ENCODE data around the gene NUP214.

NUP214 gene

GRCh38 chr9:131234799-131235479 is 109.6 kb downstream of the NUP214 start:
- Histone ChIP-seq H3K4me1 (peaks cover 0 to 15% (median 11%) of the 10 kb centered on the region in 4 donors), H3K4me3 (no peak overlapping the region), H3K27me3 (peaks cover 0 to 7% of the 10 kb centered on the region in 2 donors), H3K36me3 (peaks cover 35 to 64% (median 47%) of the 10 kb centered on the region in 3 donors), H3K27ac (no peak overlapping the region), H3K9me3 (no peaks in the 10 kb centered on the region)
- intact Hi-C loops (cut with DNase I; ENCODE audit: low total_unique reads): no loop called here
- TF ChIP-seq, protein P1, sequence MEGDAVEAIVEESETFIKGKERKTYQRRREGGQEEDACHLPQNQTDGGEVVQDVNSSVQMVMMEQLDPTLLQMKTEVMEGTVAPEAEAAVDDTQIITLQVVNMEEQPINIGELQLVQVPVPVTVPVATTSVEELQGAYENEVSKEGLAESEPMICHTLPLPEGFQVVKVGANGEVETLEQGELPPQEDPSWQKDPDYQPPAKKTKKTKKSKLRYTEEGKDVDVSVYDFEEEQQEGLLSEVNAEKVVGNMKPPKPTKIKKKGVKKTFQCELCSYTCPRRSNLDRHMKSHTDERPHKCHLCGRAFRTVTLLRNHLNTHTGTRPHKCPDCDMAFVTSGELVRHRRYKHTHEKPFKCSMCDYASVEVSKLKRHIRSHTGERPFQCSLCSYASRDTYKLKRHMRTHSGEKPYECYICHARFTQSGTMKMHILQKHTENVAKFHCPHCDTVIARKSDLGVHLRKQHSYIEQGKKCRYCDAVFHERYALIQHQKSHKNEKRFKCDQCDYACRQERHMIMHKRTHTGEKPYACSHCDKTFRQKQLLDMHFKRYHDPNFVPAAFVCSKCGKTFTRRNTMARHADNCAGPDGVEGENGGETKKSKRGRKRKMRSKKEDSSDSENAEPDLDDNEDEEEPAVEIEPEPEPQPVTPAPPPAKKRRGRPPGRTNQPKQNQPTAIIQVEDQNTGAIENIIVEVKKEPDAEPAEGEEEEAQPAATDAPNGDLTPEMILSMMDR (IDR thresholded peaks at IDR 0.05): no peak
- no peak for DNase-seq

DNA sequence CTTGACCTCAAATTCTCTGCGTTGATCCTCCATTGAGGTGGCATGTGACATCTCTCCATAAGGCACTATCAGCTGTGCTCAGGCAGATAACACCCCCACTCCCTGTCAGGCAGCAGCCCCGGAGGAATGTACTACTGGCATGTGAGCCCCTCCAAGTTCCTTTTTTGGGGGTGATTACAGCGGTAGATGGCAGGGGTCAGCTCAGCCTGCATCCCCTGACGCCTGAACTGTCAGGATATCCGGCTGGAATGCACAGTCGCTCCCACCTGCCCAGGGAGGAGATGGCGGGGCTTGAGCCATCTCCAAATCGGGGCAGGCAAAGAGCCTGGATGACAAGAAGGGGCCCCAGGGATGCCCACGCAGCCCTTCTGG is 110.1 kb downstream of the NUP214 start:
- intact Hi-C loops (cut with DNase I; ENCODE audit: low total_unique reads): no loop called here
- no peak for DNase-seq
- H3K27ac ChIP-seq: no peak overlapping the region
- H3K4me3 ChIP-seq: no peak overlapping the region
- peaks cover 31 to 59% (median 44%) of the 10 kb centered on the region in 3 donors for H3K36me3 ChIP-seq
- TF ChIP-seq, protein P1 (IDR thresholded peaks at IDR 0.05): no peak
- H3K9me3 ChIP-seq: no peaks in the 10 kb centered on the region
- peaks cover 0 to 9% of the 10 kb centered on the region in 2 donors for H3K27me3 ChIP-seq
- H3K4me1 ChIP-seq: peaks cover 0 to 15% (median 11%) of the 10 kb centered on the region in 4 donors

DNA sequence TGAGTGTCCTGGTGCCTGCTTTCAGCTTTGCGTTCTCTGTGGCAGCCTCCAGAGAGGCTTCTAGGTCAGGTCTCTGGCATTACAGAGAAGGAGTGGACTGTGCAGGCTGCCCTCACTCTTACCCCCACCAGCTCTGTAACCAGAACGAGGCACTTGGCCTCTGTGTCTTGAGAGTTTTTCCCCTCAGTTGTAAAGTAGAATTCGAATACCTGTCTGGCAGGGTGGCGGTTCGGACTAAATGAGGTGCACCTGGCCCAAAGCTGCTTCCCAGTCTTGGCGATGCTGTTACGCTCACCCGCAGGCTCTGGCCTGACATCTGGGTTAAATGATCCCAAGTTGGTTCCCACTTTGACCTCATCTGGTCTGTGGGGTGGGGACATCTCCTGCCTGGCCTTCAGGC is 110.8 kb downstream of the NUP214 start:
- peaks cover 0 to 15% (median 11%) of the 10 kb centered on the region in 4 donors for H3K4me1 ChIP-seq
- TF ChIP-seq, protein P1 (IDR thresholded peaks at IDR 0.05): no peak
- H3K27ac ChIP-seq: no peak overlapping the region
- intact Hi-C loops (cut with DNase I; ENCODE audit: low total_unique reads): no loop called here
- H3K36me3 ChIP-seq: peaks cover 24 to 52% (median 37%) of the 10 kb centered on the region in 3 donors
- no peaks in the 10 kb centered on the region for H3K9me3 ChIP-seq
- peaks cover 0 to 15% of the 10 kb centered on the region in 2 donors for H3K27me3 ChIP-seq
- H3K4me3 ChIP-seq: no peak overlapping the region
- no peak for DNase-seq

- intact Hi-C loops (cut with DNase I; ENCODE audit: low total_unique reads): no loop called here
- Histone ChIP-seq H3K4me3 (no peak overlapping the region), H3K27ac (no peak overlapping the region), H3K27me3 (peaks cover 0 to 17% of the 10 kb centered on the region in 2 donors), H3K4me1 (peaks cover 0 to 15% (median 11%) of the 10 kb centered on the region in 4 donors), H3K9me3 (no peaks in the 10 kb centered on the region), H3K36me3 (peaks cover 18 to 46% (median 33%) of the 10 kb centered on the region in 3 donors)
- DNase-seq: no peak
- TF ChIP-seq, protein P1 (IDR thresholded peaks at IDR 0.05): no peak
These were observed 111.4 kb downstream of the NUP214 start for GRCh38 chr9:131236761-131237160.

DNA sequence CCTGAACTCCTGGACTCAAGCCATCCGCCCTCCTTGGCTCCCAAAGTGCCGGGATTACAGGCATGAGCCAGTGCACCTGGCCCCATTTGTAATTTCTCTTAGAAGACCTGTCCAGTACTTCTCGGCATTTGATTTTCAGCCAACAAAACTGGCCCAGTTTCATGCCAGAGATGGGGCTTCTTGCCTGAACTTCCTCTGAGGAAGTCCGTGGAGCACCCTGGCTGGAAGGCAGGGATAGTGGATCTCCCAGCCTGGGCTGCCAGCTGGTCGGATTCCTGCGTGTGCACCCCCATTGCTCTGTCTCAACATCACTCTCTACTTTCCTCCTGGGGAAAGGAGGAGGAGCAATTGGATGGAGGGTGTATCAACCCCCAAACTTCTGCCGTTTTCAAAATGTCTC is 111.9 kb downstream of the NUP214 start:
- Histone ChIP-seq H3K27ac (no peak overlapping the region), H3K27me3 (peaks cover 0 to 17% of the 10 kb centered on the region in 2 donors)

More for the DNA sequence above, 111.9 kb downstream of the NUP214 start:
- peaks cover 0 to 15% (median 11%) of the 10 kb centered on the region in 4 donors for H3K4me1 ChIP-seq
- H3K9me3 ChIP-seq: no peaks in the 10 kb centered on the region
- TF ChIP-seq, protein P1 (IDR thresholded peaks at IDR 0.05): no peak
- H3K36me3 ChIP-seq: peaks cover 13 to 40% (median 28%) of the 10 kb centered on the region in 3 donors
- H3K4me3 ChIP-seq: no peak overlapping the region
- no peak for DNase-seq
- intact Hi-C loops (cut with DNase I; ENCODE audit: low total_unique reads): no loop called here
